Measurements from ENCODE around the gene KXD1.
"Not testable (repeated sequence)": the region's sequence is repeated elsewhere in the genome, so short reads cannot be mapped to it uniquely, and the experiment has no call there.

KXD1 gene

GRCh38 chr19:18587561-18587960 lies 29.9 kb downstream of the KXD1 start:
- DNase-seq, result no peak

GRCh38 chr19:18587962-18588610 lies 30.4 kb downstream of the KXD1 start:
- peak; percentile 4 for DNase-seq

- peak; percentile 80 for DNase-seq
Measured at GRCh38 chr19:18588611-18589379, 31.1 kb downstream of the KXD1 start, which contains the start of gene REX1BD. Gene REX1BD, plus strand, starts transcription at chr19:18588798. Its CDS starts 4 bp downstream, at chr19:18588802.

- peak; percentile 6 for DNase-seq
Measured at GRCh38 chr19:18589380-18590272, 32.0 kb downstream of the KXD1 start.

- DNase-seq, result peak; percentile 68
Measured at GRCh38 chr19:18590273-18591272, 32.9 kb downstream of the KXD1 start.

- DNase-seq, result no peak
Measured at GRCh38 chr19:18591735-18592385, 34.2 kb downstream of the KXD1 start.

GRCh38 chr19:18592732-18593131 lies 35.1 kb downstream of the KXD1 start:
- not testable (repeated sequence) for DNase-seq

- DNase-seq, result no peak
Measured at GRCh38 chr19:18593367-18594095, 35.9 kb downstream of the KXD1 start.

GRCh38 chr19:18594096-18594823 lies 36.6 kb downstream of the KXD1 start:
- peak; percentile 75 for DNase-seq

- no peak for DNase-seq
Measured at GRCh38 chr19:18594824-18595373, 37.2 kb downstream of the KXD1 start.

- no peak for DNase-seq
Measured at GRCh38 chr19:18595475-18595874, 37.8 kb downstream of the KXD1 start.

- DNase-seq, result no peak
Measured at GRCh38 chr19:18596752-18597157, 39.1 kb downstream of the KXD1 start.

- no peak for DNase-seq
Measured at GRCh38 chr19:18597809-18598660, 40.4 kb downstream of the KXD1 start.

- no peak for DNase-seq
Measured at GRCh38 chr19:18599485-18599884, 41.8 kb downstream of the KXD1 start.

- not testable (repeated sequence) for DNase-seq
Measured at GRCh38 chr19:18600692-18601397, 43.2 kb downstream of the KXD1 start.

GRCh38 chr19:18601875-18602274 lies 44.2 kb downstream of the KXD1 start:
- DNase-seq, result no peak

- DNase-seq, result no peak
Measured at GRCh38 chr19:18603255-18603957, 45.7 kb downstream of the KXD1 start.

All from midbrain (tissue), 1 donor.